Measurements from ENCODE around the gene CTNNA2. TPM values are rescaled to one million over a fixed set of nuclear protein-coding genes. Genes with fewer than 3 reads are reported as not detected.

Gene CTNNA2
- total RNA-seq, 1 experiment from 2014 or later = not detected

DNA sequence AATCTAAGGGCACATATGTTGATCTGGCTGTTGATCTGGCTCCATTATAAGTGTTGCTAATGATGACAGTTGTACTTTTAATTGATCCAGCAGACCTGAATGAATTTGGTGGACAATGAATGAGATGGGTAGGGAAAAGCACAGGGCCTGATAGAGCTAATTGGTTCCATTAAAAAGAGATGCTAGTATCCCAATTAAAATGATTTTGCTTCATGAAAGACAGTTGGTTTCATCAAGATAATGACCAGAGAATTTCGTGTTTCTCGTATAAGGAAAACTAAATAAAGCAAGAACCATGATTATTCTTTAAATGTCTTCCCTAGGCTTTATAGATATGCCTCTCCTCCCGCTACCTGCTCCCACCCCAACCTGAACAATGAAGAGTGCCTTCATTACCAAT lies 900.3 kb downstream of the CTNNA2 start:
- no peak for DNase-seq (ENCODE audit: extremely low read depth, low read depth)

DNA sequence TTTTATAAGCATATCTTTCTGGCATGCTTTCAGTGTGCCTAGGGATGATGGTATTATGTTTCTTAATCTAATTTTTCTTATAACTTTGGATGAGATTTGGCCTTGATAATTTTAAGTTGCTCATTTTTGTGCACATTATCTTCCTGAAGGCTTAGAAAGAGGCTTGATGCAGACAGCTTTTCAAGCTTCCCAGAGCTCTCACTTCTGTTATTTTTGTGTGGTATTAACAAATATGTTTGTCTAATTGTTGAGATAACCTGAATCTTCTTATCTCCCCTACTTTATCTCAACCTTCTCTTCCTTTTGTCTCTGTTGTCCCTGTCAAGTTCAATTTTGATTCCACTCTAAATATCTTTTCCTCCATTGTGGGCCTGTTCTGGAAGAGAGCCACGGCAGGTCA lies 904.9 kb downstream of the CTNNA2 start:
- DNase-seq (ENCODE audit: extremely low read depth, low read depth) = no peak

DNA sequence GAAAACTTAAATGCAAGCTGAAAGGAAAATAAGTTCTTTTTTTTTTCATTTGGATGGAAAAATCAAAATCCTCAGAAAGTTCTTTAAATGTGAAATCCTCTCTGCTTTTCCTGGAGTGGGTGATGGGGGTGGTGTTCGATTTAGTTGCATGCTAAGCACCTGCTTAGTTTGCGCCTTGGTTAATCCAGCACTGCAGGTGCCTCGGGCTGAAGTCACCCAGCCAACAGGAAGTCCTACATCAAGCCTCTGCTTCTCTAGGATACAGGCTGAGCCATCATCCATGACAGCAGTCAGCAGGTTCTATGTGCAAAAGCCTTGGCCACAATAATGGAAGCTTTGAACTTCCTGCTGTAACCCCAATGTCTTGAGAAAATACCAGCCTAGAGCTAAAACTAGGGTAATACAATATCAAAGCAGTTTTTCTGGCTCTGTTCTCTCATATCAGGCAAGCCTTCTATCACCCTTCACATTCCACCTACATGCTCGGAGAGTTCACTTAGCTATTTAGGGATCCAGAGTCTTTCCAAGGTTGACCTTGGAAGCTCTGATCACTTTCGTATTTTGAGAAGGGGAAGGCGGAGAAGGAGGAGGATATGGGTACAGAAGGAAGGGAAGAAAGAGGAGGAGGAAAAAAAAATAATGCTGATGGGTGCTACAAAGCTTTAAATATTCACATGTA lies 907.8 kb downstream of the CTNNA2 start:
- DNase-seq (ENCODE audit: extremely low read depth, low read depth) = no peak

DNA sequence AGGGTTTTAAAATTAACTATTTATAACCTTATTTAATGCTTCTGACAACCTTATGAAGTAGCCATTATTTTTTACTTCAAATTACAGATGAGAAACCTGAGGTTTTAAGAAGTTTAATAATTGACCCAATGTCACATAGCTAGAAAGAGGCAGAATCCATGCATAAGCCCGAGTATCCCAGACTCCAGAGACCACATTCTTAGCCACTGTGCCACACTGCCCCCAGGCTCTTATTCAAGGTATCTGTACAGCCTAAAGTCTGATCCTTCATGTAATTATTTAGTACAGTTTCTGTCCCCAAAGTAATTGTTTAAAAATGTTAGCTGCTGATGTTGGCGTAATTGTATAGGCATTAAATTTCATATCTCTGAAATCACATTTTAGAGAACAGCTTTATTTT lies 916.4 kb downstream of the CTNNA2 start:
- DNase-seq (ENCODE audit: extremely low read depth, low read depth) = no peak

DNA sequence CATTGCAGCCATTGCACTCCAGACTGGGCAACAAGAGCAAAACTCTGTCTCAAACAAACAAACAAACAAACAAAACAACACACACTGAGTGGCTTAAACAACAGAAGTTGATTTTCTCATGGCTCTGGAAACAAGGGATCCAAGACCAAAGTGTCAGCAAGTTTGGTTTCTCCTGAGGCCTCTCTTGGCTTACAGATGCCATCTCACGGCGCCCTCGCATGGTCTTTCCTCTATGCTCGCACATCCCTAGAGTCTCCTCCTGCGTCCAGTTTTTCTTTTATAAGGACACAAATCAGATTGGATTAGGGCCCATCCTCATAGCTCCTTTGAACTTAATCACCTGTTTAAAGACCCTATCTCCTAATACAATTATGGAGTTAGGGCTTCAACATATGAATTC lies 925.1 kb downstream of the CTNNA2 start:
- no peak for DNase-seq (ENCODE audit: extremely low read depth, low read depth)

DNA sequence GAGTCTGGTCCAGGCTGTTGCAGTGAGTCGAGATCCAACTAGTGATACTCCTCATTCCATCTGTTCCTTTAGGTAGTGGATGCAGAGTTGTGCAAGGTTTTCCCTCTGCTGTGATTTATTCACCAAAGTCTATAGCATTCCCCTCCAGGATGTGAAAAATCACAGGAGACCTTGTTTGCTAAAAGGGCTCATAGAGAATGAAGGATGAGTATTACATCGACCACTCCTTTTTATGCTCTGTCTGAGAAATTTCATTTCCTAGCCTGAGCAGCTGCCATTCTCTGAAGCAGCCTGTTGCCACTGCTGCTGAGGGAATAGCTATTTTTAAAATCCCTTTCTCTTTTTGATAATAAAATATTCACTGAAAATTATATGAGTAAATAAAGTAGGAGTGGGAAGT lies 925.8 kb downstream of the CTNNA2 start:
- no peak for DNase-seq (ENCODE audit: extremely low read depth, low read depth)

DNA sequence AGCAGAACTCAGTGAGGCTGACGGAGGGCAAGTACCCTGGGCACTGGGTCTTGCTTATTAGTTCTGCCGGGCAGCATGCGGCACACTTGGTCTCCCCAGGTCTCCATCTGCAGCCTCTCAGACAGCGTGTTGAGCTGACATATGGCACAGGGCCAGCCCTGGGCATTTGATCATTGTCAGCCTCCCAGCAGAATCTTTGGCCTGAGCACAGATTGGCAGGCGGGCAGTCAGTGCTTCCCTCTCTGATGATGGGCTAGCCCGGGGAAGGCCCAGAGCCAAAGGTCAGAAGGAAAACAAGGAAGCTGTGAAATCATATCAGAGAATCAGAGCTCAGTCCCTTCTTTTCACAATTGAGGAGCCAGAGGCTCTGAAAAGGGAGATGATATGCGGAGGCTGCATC lies 941.8 kb downstream of the CTNNA2 start:
- no peak for DNase-seq (ENCODE audit: extremely low read depth, low read depth)

DNA sequence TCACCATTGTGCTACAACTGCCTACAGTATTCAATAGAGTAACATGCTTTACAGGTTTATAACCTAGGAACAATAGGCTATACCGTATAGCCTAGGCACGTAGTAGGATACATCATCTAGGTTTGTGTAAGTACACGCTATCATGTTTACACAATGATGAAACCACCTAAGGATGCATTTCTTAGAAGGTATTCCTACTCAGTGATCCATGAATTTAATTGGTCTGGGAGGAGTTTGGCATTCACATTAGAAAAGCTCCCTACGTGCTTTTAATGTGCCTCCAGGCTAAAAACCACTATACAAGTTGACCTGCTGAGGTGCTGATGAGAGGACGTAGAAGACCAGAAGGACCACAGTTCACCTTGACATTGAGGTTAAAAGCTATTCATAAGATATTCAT lies 946.2 kb downstream of the CTNNA2 start:
- no peak for DNase-seq (ENCODE audit: extremely low read depth, low read depth)

DNA sequence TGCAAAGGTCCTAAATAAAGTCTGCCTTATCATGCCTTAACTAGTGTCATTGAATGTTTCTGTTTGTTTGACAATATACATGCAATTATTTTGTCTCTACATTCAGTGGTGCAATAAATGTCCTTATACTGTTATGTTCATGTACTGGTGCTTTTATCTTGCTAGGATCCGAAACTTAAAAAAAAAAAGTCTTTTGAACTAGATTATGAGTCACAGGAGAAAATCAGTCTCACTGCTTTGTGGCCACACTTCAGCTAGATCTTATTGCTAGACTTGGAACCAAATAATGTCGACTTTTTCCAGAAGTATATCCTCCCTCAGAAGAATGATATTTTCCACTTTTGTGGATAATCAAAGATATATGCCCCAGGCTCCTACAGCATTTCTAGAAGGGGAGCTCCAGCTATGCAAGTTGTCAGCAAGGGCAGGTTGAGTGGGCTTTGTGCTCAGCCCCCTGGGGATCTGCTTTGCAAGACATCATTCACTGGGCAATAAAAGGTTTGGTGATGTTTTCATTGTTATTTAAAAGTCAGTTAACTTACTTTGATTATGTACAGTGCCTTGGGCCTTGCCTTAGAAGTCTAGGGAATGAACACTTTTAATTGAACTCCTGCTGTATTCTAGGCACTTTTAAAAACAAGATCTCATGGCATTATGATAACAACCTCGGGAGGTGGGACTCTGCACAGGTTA lies 948.8 kb downstream of the CTNNA2 start:
- no peak for DNase-seq (ENCODE audit: extremely low read depth, low read depth)

DNA sequence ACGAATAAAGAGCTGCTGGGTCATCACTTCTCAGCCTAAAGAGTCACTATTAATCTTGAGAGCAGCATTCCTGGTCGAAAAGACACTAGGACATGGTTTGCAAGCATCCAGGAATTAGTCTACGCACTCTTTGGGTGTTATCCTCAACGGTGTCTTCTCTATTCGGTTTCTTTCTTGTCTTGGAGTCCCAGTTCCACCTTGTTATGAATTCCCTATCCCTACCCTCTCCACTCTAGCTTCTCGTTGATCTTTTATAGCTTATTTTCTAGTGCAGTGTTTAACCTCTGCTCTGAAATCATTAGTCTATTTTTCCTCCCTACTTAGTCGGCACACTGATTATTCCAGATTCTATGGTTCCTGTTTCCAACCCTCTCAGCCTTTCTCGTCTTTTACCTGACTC lies 949.8 kb downstream of the CTNNA2 start:
- no peak for DNase-seq (ENCODE audit: extremely low read depth, low read depth)

DNA sequence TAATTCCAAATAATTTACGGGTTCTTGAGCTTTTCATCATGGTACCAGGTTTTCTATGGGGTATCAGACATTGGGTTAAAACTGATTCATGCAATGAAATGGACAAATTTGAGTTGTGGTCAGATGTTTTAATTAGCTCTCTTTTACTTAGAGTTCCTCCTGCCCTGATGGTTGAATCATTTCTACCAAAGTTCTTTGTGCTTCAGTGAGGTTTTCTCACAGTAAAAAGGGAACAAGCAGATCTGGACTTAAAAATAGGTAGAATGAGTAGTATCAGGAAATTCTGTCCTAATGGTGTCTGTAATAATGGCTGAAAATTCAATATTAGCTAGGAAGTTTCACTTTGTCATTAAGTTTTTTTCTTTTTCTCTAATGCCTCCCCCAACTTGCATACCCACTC lies 951.4 kb downstream of the CTNNA2 start:
- DNase-seq (ENCODE audit: extremely low read depth, low read depth) = no peak

DNA sequence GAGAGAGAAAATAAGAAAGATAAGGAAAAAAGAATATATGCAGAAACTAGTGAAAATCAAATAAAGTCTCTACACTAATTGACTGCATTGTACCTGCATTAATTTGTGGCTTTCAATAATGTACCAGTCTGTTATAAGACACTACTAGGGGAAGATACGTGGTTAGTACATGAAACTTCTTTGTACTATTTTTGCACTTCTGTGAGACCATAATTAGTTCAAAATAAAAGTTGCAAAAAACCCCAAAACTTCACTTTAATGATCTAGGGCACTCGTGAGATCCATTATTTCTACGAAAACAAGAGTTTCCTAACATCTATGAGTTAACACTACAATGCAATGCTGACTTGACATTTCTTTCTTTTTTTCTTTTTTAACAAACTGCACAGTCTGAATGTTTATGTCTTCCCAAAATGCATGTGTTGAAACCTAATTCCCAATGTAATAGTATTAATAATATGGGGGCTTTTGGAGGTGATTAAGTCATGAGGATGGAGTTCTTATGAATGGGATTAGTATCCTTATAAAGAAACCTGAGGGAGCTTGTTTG lies 954.5 kb downstream of the CTNNA2 start:
- no peak for DNase-seq (ENCODE audit: extremely low read depth, low read depth)

DNA sequence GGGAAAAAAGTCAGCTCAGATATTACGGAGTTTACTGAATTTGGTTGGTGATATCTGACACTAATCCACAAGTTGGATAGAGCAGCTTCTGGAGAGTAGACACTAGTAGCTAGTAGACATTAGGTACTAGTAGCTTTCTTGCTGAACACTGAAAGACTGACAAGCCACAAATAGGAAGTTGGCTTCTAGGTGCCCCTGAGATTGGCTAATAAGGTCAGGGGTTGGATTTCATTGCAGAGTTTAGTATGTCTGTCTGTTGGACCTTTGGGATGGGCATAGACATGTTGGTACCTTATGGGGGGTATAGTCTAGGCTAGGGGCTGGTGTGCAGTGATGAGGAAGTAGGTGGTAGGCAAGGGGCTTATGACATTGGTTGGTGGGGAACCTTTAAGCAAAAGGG lies 956.6 kb downstream of the CTNNA2 start:
- DNase-seq (ENCODE audit: extremely low read depth, low read depth) = no peak

DNA sequence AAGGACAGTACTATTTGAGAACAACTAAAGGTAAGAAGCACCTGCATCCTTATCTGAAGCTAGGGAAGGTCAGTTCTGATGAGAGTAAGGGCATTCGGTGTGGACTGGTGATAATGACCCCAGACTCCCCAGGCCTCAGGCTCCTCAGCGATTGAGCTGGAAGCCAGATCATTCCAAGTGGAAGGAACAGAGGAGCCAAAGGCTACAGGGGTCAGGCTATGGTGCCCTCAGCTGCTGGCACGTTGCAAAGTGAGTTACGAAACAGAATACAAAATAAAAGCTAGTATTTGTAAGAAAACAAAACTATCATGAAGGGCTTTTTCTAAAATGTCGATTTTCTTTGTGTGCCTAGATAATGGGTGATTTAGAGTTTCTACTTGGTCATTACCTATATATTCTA lies 960.2 kb downstream of the CTNNA2 start:
- DNase-seq (ENCODE audit: extremely low read depth, low read depth) = no peak

DNA sequence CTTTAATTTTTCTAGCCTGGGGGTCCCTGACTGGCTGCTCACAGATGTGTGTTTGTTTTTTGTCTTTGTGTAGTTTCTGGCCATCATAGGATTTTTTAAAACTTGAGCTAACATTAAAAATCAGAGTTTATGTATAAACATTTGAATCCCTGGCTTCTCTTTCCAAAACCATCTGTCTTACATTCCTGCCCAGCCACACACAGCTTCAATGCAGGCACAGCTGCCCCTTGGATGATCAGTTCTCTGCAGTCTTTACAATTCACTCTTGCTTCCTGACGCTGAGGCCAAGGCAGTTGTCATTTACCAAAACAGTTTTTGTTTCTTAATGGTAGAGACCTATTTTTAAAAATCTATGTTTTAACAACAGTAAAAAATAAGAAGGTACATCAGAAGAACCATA lies 960.9 kb downstream of the CTNNA2 start:
- no peak for DNase-seq (ENCODE audit: extremely low read depth, low read depth)

DNA sequence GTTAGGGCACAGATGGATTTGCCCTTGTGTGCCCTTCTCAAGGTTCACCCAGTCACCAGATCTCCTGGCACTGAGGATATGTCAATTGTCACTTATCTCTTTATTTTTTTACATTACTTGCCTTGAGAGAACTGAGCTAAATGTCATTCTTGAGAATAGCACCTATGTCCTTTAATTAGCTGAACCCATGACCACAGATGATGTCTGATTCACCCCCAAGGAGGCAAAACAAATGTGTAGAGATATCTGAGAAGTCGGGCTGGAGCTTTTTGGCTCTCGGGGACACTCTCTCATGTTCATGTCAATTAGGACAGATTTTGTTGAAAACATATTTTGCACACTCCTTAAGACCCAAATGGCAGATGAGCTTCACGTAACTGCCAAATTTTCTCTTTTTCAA lies 963.1 kb downstream of the CTNNA2 start:
- no peak for DNase-seq (ENCODE audit: extremely low read depth, low read depth)

DNA sequence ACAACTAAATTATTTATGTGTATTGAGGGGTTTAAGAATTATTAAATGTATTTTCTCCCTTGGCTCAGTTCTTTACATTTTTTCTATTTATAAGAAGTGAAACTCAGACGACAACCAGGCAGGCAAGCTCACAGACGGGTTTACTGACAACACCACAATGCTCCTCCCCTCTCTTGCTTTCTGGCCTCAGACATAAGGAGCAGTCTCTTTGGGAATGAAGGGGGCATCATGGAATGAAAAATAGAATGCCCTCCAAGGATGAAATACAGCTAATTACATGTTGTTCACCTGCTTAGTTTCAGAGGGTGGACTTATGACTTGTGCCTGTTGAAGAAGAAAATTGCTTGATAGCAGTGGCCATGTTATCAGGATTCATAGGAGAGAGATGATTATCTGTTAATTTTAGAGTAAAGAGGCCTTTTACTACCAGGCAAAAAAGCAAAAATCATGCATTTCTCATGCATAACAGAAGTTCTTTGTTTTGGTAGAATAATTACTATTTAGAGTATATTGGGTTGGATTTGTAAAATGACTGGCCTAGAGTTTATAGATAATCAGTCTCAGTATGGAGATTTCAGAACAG lies 963.8 kb downstream of the CTNNA2 start:
- DNase-seq (ENCODE audit: extremely low read depth, low read depth) = no peak

DNA sequence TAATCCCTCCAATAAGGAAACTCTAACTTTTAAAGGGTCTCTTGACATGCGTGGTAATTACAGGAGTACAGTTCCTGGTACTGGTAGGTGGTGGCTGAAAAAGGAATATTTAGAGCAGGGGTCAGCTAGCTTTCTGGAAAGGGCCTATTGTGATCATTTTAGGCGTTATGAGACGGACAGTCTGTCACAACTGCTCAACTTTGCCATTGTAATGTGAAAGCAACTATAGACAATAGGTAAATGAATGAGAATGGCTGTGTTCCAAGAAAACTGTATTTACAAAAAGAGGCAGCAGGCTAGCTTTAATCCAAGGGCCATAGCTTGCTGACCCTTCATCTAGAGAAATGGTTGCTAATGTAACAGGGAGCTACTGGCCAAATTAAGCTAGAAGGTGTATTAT lies 969.4 kb downstream of the CTNNA2 start:
- DNase-seq (ENCODE audit: extremely low read depth, low read depth) = no peak

DNA sequence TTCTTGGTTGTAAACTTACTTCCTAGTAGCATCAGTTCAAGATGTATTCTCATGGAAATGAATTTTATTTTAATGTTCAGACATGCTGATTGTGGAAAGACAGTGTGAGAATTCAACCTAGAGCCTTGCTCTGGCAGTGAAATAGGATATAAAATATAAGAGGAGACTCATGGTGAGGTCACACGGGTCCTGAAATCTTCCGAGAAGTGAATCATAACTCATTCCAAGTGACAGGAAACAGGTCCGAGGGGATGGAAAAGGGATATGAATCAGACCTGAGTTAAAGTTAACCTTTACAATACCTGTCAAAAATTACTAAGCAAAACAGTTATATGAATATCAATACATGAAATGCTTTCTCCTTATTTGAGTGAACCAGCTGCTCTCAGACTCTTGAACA lies 976.9 kb downstream of the CTNNA2 start:
- no peak for DNase-seq (ENCODE audit: extremely low read depth, low read depth)

DNA sequence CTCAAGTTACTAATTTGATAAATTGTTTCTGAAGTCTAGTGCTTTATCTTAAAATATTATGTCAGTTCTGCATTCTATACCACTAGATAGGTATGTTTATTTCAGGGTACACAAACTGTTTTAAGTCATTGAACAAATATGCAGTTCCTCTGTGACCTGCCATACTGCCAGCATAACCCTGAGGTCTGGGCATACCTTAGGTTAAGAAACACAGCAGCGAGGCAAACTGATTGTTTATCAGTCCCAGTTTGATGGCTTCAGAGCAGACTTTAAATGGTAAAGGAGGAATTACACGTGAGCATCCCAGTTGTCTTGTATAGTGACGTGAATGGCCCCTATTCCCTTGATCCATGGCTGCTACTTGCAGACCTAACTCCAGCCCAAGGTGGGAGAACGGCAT lies 978.1 kb downstream of the CTNNA2 start:
- no peak for DNase-seq (ENCODE audit: extremely low read depth, low read depth)

DNA sequence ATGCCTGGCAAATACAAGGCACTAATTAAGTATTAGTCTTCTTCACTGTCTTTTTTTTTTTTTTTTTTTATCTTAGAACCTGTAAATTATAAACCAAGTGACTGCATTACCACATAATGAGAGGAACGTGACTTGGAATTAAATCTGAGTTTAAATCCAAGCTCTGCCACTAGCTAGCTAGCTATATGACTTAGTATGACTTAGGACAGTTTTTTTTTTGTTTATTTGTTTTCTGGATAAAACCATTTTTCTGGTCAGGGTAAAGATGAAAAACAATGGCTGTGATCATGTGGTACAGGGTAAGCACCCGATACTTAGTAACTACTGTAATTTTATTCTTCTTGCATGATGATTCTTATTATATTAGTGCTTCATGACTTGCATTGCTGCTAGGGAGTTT lies 983.5 kb downstream of the CTNNA2 start:
- no peak for DNase-seq (ENCODE audit: extremely low read depth, low read depth)

DNA sequence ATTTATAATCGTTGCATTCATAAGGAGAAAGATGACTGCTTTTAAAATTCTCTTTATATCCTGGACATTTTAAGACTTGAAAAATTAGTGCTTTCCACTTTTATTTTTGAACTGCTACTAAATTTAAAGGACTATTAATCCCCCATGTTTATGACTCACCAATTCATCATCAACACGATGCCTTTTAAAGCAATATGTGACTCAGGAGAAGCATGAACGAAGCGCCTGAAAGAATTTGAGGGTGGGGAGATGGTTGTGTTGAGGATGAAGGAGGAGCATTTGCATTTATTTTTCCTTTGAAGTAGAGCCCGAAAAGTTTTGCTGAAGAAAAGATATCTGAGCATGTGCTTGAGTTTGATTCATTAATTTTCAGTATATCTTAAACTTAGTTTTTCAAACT lies 983.9 kb downstream of the CTNNA2 start:
- no peak for DNase-seq (ENCODE audit: extremely low read depth, low read depth)

All from NCI-H460 (cell line).